CD4-positive, alpha-beta T cell treated with Interleukin-15 for 4 hours (primary cell): ENCODE results near the gene MORN3.
"Not testable (repeated sequence)": the region's sequence is repeated elsewhere in the genome, so short reads cannot be mapped to it uniquely, and the experiment has no call there.

Experiments
- DNase-seq: peaks from one replicate; pipeline ENCODE4 v3.0.0-alpha.2; 2020; ENCODE audit warnings: low spot score

Gene MORN3

DNA sequence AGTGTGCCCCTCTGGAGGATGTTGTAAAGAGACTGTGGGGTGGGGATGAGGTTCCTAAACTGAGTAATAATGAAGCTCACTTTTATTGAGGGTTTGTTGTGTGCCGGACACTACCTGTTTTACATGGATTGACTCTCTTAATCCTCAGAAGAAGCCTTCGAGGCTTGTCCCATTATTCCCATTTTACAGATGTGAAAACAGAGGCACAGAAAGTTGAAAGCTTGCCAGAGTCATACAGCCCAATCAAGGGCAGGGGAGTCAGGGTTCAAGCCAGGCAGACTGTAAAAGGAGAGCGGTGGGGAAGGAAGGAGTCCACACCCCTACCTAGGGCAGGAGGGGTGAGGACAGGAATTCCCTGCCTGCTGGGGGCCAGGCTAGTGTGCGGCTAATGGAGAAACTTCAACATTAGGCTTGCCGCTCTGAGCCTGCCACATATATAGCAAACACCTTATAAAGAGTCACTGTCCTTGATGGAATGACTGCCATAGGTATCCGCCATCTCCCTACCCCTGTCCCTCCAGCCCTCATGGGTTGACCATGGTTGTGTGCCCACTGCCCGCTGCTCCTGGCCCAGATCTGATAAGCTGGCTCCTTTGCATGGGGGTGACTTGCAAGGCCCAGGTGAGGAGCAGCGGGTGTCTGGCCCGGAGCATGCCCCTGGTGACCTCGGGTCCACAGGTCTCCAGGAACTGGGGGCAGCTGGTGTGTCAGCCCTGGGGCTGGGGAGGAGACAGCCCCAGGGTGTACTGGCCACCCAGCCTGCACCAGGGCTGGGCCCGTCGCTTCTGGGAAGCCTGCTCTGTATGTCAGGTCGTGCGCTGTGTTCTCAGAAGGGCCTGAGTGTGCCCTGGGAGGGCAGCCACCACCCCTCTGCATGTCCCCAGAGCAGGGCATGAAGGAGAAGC is 30.9 kb downstream of the MORN3 start:
- no peak for DNase-seq

DNA sequence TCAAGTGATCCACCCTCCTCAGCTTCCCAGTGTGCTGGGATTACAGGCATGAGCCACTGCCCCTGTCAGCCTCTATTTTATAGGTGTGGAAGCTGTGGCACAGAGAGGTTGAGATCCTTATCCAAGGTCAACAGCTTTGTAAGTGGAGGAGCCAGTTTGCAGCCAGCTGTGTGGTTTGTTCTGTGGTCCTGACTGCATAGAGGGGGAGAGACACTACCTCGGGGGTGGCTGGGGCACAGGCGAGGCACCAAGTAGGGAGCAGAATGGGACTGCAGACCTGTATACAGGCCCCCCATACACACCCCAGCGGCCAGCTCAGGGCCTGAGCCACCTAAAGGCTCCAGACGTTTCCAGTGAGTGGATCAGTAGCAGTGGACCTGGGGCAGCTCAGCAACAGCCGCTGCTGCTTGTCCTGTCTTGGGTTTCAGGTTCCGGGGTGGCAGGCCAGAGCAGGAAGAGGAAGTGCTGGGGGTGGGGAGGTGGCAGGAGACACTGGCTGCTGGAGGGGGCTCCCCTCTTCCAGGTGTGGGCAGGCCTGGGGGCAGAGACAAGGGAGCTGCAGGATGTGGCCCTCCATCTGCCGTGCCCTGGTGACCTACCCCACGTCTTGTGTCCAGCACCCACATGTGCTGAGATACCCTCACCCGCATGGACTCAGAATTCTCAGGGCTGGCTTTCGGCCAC is 32.1 kb downstream of the MORN3 start:
- DNase-seq: peak; percentile 45

DNA sequence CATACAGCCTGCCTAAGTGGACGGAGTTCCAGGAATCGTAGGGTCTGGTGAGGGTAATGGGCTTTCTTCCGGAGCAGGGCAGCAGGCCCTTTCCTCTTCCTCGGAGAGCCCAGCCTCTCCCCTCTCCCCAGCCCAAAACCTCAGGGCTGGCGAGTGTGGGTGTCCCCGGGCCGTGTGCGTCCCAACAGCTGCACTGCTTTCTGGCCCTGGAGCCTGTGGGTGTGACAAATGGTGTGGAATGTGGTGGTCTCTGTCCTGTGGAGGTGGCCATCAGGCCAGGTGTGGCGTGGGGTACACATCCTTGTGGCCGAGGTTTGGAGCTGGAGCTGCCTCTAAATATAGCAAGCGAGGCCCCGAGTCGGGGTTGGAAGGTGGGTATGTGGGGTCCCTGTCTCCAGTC is 34.6 kb downstream of the MORN3 start:
- no peak for DNase-seq

DNA sequence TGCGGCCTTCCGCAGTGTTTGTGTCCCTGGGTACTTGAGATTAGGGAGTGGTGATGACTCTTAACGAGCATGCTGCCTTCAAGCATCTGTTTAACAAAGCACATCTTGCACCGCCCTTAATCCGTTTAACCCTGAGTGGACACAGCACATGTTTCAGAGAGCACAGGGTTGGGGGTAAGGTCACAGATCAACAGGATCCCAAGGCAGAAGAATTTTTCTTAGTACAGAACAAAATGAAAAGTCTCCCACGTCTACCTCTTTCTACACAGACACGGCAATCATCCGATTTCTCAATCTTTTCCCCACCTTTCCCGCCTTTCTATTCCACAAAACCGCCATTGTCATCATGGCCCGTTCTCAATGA is 35.6 kb downstream of the MORN3 start:
- DNase-seq: not testable (repeated sequence)

DNA sequence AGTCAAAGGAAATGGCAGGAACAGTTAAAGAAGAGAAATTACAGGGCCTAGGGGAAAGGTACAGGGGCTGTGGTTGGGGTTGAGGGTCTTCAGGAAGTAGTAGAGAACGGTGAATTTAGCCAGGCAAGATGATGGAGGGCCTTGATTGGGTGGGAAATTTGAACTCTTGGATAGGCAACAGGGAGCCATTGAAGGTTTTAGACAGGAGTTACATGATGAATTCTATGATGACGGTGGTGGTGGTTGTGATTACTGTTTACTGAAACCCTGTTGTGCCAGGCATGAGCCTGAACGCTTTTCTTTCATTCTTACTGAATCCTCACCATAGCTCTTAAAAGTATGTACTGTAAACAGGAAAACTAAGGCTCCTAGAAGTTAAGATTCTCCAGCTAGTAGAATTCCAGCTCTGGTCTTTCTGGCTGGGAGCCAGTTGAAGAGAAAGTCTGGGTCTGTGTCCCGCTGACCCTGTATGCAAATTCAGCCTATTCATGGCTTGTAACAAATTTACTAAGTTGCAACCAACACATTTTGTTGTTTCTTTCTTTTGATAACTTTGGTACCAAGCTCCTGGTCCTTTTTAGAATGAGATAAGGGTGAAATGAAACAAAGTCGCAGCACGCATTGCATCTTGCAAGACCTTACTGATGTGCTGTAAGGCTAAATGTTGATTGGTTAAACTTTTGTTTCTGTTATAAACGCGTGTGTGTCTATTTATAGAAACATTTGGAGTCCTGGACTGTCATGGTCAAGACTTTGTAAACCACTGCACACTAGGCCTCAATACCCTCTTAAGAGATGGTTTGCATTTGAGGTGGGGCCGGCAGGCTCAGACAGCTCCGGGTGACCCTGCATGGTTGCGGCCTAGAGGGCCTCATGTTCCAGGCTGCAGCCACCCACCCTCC is 37.1 kb downstream of the MORN3 start:
- DNase-seq: no peak

DNA sequence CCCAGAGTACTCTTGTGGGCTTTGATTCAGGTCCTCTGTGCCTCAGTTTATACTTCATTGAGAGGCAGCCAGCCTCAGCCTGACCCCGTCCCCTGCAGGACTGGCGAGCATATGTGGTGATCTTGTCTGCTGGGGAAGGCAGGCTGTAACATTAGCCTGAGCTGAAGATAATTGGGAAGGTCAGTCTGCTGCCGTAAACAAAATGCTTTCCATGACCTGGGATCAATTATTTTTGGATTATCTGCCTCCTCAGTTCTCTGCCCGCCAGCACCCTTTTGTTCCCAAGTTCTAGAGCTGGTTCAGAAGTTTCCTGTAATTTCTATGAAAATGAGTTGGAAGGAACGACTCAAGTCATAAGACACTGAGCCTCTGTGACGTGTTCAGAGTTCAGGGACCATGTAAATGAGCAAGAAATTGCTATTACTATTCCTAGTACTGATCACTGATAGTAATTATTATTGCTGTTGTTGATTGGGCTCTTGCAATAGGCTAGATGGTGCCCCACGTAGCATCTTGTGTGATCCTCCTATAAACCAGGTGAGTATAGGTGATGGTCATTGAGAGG is 38.6 kb downstream of the MORN3 start:
- no peak for DNase-seq

DNA sequence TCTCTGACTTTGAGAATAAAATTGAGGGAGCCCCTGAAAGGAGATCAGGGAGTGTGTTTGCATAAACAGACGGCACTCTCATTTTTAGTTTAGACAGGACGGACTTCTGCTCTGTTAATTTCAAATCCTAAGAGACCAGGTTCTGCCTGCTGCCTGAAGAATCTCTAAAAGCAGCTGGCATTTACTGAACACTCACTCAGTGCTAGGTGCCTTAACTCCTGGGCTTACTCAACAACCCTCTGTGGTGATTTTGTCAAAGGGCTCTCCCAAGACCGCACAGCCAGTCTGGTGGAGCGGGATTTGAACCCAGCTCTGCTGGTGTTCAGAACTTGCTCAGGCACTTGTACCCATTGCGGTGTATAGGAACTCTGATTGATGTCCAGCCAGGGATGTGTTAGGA is 40.9 kb downstream of the MORN3 start:
- no peak for DNase-seq

DNA sequence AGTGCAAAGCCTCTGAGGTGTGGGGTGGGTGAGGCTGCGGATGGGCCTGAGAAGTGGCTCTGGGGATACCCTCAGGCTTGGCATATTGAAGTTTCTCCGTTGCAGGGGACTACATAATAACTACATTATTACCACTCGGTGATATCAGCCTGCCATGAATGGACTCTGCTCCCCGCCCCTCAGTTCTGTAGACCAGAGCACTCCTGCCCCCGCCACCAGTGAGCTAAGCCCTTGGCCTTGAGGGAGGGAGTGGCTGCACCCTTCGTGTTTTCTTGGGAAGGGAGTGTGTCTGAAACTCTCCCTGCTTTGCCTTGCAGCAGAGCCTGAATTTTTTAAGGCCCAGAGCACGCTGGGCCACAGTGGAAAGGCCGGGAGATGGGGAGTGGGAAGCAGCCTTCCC is 41.4 kb downstream of the MORN3 start:
- DNase-seq: no peak

DNA sequence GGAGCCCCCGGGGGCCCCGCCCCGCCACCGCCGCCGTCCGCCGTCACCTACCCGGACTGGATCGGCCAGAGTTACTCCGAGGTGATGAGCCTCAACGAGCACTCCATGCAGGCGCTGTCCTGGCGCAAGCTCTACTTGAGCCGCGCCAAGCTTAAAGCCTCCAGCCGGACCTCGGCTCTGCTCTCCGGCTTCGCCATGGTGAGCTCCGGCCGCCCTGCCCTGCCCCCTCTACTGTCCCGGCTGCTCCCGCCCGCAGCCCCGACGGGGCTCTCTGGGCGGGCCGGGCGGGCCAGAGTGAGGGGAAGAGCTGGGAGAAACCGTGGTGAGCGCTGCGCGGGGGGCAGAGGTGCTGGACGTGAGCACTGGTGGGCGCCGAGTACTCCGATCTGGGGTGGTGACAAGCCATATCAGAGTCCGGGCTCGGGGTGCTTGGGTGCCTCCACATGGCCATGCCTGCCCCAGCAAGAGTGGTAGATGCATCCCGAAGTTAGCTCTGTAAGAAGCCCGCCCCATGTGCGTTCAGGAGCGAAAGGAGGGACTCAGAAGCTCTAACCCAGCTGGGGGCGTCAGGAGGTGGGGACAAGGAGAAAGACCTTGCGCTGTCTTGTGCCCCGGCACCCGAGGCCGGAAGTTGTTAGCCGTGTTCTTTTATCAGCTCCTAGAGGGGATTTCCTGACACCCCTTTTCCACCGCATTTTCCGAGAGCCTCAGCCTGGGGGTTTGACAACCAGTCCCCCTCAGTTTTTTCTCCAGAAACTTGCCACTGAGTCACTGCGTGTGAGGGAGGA is 42.4 kb downstream of the MORN3 start:
- DNase-seq: peak; percentile 85

DNA sequence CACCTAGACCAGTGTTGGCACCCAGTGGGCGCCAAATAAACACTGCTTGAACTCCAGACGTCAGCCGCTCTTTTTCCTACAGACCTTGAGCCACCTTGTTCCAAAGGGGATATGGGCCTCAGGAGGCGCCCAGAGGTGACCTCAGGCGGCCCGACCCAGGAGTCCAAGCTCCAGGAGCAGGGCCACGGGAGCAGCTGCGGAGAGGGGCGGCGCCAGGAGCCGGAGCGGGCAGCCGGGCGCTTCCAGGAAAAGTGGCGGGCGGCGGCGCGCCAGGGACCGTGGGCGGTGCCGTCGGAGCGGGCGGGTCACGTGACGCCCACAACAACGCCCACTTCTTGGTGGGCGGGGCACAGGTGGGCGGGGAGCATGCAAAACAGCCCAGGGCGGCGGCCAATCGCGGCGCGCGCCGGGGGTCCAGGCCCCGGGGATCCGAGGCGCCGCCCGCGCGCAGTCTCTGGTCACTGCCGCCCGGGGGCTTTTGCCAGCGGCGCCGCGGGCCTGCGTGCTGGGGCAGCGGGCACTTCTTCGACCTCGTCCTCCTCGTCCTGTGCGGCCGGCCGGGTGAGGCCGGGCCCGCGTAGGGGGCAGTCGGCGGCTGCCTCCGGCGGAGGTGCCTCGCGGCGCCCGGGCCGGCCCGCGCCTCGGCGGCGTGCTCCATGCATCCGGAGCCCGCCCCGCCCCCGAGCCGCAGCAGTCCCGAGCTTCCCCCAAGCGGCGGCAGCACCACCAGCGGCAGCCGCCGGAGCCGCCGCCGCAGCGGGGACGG is 43.2 kb downstream of the MORN3 start, which contains the start of gene ORAI1:
TSS of gene ORAI1 (plus strand) at position 444 of the 766 bp plus-strand sequence.
- peak; percentile 96 for DNase-seq

DNA sequence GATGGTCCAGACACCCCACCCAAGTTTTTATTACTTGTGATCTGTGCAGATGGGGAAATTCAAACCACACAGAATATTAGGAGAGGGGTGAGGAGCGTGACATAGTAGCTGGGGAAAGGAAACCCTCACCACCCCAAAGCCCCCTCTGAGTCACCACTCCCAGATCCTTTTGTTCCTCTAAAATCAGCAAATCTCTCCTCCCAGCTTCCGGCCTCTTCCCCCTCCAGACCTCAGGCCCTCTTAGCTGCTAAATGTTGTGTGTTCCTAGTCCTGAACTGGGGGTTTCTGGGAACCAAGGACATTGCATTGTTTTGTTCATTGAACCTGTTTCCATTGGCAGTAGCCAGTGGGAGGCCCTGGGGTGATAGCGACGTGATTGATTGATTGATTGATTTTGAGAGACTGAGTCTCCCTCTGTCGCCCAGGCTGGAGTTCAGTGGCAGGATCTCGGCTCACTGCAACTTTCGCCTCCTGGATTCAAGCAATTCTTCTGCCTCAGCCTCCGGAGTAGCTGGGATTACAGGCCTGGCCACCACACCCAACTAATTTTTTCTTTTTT is 49.0 kb downstream of the MORN3 start:
- no peak for DNase-seq

DNA sequence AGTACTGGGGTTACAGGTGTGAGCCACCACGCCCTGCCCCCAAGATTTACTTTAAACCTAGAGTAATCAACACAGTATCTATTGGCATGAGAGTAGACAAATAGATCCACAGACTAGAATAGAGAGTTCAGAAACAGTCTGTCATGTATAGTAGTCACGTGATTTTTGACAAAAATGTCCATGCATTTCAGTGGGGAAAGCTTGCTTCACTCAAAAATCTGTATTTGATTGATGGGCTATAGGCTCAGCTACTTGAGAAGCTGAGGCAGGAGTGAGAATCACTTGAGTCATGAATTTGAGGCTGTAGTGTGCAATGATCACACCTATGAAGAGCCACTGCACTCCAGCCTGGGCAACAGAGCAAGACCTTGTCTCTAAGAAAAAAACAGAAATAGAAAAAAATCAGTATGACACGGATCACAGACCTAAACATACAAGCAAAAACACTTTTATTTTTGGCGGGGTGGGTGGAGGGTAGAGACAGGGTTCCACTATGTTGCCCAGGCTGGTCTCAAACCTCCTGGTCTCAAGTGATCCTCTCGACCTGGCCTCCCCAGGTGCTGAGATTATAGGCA is 50.7 kb downstream of the MORN3 start:
- DNase-seq: no peak

DNA sequence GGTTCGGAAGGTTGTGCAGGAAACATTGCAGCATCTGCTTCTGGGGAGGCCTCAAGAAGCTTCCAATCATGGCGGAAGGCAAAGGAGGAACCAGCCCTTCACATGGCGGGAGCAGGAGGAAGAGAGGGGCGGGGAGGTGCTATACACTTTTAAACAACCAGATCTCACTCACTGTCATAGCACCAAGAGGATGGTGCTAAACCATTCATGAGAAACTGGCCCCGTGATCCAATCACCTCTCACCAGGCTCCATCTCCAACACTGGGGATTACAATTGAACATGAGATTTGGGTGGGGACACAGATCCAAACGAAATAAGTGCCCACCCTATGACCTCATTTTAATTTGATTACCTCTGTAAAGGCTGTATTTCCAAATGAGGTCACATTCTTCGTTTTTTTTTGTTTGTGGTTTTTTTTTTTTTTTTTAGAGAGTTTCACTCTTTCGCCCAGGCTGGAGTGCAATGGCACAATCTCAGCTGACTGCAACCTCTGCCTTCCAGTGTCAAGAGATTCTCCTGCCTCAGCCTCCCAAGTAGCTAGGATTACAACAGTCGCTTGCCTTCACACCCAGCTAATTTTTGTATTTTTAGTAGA is 54.5 kb downstream of the MORN3 start:
- DNase-seq: no peak

DNA sequence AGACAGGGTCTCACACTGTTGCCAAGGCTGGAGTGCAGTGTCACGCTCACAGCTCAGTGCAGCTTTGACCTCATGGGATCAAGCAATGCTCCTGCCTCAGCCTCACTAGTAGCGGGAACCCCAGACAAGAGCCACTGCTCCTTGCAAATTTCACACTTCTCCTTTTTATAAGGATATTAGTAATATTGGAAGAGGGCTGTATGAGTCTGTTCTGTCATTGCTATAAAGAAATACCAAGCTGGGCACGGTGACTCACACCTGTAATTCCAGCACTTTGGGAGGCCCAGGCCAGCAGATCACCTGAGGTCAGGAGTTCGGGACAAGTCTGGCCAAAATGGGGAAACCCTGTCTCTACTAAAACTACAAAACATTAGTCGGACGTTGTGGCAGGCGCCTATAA is 56.0 kb downstream of the MORN3 start:
- no peak for DNase-seq

DNA sequence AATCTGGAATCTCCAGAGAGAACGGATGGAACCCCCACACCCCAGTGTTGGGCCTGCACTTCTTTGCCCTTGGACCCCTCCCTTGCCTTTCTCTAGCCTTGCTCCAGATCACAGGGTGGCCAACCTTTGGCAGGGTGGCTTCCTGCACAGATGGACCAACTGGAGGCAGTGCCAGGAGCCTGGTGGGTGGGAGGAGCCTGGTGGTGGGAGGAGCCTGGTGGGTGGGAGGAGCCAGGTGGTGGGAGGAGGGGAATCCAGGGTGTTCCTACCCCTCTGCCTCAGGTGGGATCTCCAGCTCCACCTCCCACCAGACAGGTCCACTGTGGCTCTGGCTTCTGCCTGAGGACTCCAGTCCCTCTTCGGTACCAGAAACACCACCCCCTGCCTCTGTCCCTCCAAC is 58.1 kb downstream of the MORN3 start:
- no peak for DNase-seq

DNA sequence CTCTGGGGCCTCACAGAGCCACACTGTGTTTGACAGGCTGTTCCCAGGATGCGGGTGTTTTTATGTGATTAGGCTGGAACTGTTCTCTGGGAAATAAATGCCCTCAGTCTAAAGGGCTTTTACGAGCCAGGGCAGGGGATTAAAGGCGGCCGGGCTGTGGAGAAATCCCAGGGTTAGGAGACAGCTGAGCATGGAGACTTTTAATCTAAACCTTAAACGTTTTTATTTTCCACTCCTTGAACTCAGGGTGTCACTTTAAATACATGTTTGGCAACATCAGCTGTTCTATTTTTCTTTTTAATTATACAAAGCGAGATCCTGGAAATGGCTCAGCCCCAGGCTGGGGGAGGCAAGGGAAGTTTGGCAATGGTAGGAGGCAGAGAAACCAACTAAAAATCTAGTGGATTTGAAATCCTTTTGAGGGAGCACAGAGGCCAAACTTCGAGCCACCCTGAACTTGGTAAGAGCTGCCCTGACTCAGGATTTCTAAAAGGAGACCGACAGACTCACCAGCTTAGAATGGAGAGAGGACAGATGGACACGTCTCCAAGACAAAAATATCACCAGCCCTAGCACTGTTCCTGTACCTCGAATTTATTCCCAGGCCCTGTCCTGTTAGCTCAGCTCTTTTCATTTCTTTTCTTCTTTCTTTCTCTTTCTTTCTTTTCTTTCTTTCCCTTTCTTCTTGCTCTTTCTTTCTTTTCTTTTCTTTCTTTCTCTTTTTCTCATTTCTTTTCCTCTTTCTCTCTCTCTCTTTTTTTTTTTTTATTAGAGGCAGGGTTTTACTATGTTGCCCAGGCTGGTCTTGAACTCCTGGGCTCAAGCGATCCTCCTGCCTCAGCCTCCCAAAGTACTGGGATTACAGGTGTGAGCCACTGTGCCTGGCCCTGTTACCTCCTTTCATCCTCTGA is 59.0 kb downstream of the MORN3 start:
- no peak for DNase-seq

DNA sequence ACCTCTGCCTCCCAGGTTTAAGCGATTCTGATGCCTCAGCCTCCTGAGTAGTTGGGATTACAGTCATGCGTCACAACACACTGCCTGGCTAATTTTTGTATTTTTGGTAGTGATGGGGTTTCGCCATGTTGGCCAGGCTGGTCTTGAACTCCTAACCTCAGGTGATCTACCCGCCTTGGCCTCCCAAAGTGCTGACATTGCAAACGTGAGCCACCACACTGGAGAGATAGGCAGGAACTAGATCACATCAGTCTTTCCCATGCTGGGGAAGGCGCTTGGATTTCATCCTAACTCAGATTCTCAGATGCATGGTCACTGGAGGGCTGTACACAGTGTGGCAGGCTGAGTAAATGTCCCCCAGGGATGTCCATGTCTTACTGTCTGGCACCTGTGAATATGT is 61.2 kb downstream of the MORN3 start:
- DNase-seq: no peak

DNA sequence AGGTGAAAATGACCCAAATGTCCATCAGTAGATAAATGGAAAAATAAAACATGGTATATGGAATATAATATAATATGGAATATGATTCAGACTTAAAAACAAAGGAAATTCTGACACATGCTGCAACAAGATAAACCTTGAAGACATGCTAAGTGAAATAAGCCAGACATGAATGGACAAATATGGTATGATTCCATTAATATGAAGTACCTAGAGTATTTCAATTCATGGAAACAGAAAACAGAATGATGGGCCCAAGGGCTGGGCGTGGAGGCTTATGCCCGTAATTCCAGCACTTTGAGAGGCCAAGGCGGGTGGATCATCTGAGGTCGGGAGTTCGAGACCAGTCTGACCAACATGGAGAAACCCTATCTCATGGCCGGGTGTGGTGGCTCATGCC is 65.9 kb downstream of the MORN3 start:
- DNase-seq: no peak
